Fibroblast of mammary gland (primary cell): Measurements from ENCODE around the gene NR2E3.

ENCODE experiments used
- DNase-seq: peaks from one replicate; pipeline ENCODE4 v3.0.0-alpha.2; 2010; ENCODE audit warnings: low read depth
- H3K4me3 ChIP-seq: 2 replicates; pipeline ENCODE4 v1.5.1; 2011; ENCODE audit warnings: low read depth, mild to moderate bottlenecking, low read length, moderate library complexity; ENCODE audit not compliant: control insufficient read depth
- CTCF ChIP-seq: conservative IDR thresholded peaks from 2 replicates; pipeline ENCODE4 v1.5.1; 2011; ENCODE audit warnings: low read depth, low read length, inconsistent platforms; ENCODE audit not compliant: control insufficient read depth, insufficient read depth

NR2E3 gene

GRCh38 chr15:71807691-71808091 is 2.7 kb upstream of the NR2E3 start:
- no peak for TF ChIP-seq CTCF
- DNase-seq: no peak
- no peak overlapping the region for H3K4me3 ChIP-seq

- TF ChIP-seq CTCF: no peak
- H3K4me3 ChIP-seq: no peak overlapping the region
- no peak for DNase-seq
These were observed 1.9 kb upstream of the NR2E3 start for GRCh38 chr15:71808311-71809020.

- no peak for TF ChIP-seq CTCF
- no peak overlapping the region for H3K4me3 ChIP-seq
- DNase-seq: no peak
These were observed 1.0 kb upstream of the NR2E3 start for GRCh38 chr15:71809346-71809745.

- DNase-seq: no peak
- TF ChIP-seq CTCF: no peak
- H3K4me3 ChIP-seq: no peak overlapping the region
These were observed 832 bp downstream of the NR2E3 start for GRCh38 chr15:71811036-71811736.

- DNase-seq: no peak
- TF ChIP-seq CTCF: no peak
- no peak overlapping the region for H3K4me3 ChIP-seq
These were observed 1.7 kb downstream of the NR2E3 start for GRCh38 chr15:71811752-71812735.

GRCh38 chr15:71812966-71813722 is 2.8 kb downstream of the NR2E3 start:
- no peak for DNase-seq
- no peak overlapping the region for H3K4me3 ChIP-seq
- no peak for TF ChIP-seq CTCF
